Glutamatergic neuron (in vitro differentiated cells): Measurements from ENCODE around the gene NHS. TPM values are rescaled to one million over a fixed set of nuclear protein-coding genes. Genes with fewer than 3 reads are reported as not detected.
A peak's percentile ranks its signal among the peaks of the same experiment; 100 is the strongest.

Source experiments
- DNase-seq: peaks from one replicate; pipeline ENCODE4 v3.0.0; 2022
- H3K27ac Mint-ChIP-seq: one replicate; pipeline ENCODE4 v1.8.0; 2020; ENCODE audit warnings: mild to moderate bottlenecking, mixed read lengths, inconsistent platforms; ENCODE audit not compliant: unreplicated experiment
- H3K27me3 Mint-ChIP-seq: one replicate; pipeline ENCODE4 v1.8.0; 2020; ENCODE audit warnings: mild to moderate bottlenecking, moderate library complexity, mixed read lengths, inconsistent platforms; ENCODE audit not compliant: unreplicated experiment
- H3K36me3 Mint-ChIP-seq: one replicate; pipeline ENCODE4 v1.8.0; 2020; ENCODE audit warnings: mild to moderate bottlenecking, mixed read lengths, inconsistent platforms; ENCODE audit not compliant: unreplicated experiment
- H3K4me1 Mint-ChIP-seq: one replicate; pipeline ENCODE4 v1.8.0; 2020; ENCODE audit warnings: mild to moderate bottlenecking, low read depth, mixed read lengths, inconsistent platforms; ENCODE audit not compliant: unreplicated experiment
- H3K4me3 Mint-ChIP-seq: one replicate; pipeline ENCODE4 v1.8.0; 2020; ENCODE audit warnings: mild to moderate bottlenecking, mixed read lengths, inconsistent platforms; ENCODE audit not compliant: unreplicated experiment
- H3K9me3 Mint-ChIP-seq: one replicate; pipeline ENCODE4 v1.8.0; 2020; ENCODE audit warnings: mild to moderate bottlenecking, moderate library complexity, mixed read lengths, inconsistent platforms; ENCODE audit not compliant: unreplicated experiment
- CTCF ChIP-seq: fragments of 200-600 bp; sonication (generic); IDR thresholded peaks from one replicate; pipeline ENCODE4 v1.5.0; 2021; ENCODE audit not compliant: partially characterized antibody, unreplicated experiment
- total RNA-seq: library from RNA; stranded (reverse); fragmentation: NEBNext Ultra II Directional; extraction: Animal tissue kit (Norgen Biotek cat#: 25700); gene quantifications from one replicate; pipeline ENCODE4 v1.2.1, GENCODE V29; 2021; ENCODE audit not compliant: unreplicated experiment

Gene NHS
- total RNA-seq, 1 donor from 2014 or later = 9.1 TPM

GRCh38 chrX:17687648-17688047, 312.6 kb downstream of the NHS start:
- Mint-ChIP-seq H3K27me3 (no peaks in the 10 kb centered on the region), H3K4me3 (no peak overlapping the region), H3K9me3 (no peaks in the 10 kb centered on the region), H3K4me1 (peaks cover 8% of the 10 kb centered on the region), H3K27ac (no peak overlapping the region), H3K36me3 (no peaks in the 10 kb centered on the region)
- DNase-seq = no peak
- no peak for TF ChIP-seq CTCF

- H3K36me3 Mint-ChIP-seq = no peaks in the 10 kb centered on the region
- peak overlapping the region; percentile 43 for H3K4me3 Mint-ChIP-seq
- TF ChIP-seq CTCF = peak; percentile 61
- H3K9me3 Mint-ChIP-seq = peaks cover 3% of the 10 kb centered on the region
- H3K27ac Mint-ChIP-seq = peak overlapping the region; percentile 77
- DNase-seq = no peak
- H3K4me1 Mint-ChIP-seq = peaks cover 15% of the 10 kb centered on the region
- H3K27me3 Mint-ChIP-seq = no peaks in the 10 kb centered on the region
Measured at GRCh38 chrX:17689971-17690409, 315.0 kb downstream of the NHS start.

- no peaks in the 10 kb centered on the region for H3K27me3 Mint-ChIP-seq
- H3K4me1 Mint-ChIP-seq = peaks cover 15% of the 10 kb centered on the region
- H3K9me3 Mint-ChIP-seq = peaks cover 3% of the 10 kb centered on the region
- H3K27ac Mint-ChIP-seq = peak overlapping the region; percentile 55
- H3K4me3 Mint-ChIP-seq = no peak overlapping the region
- peak; percentile 68 for DNase-seq
- no peaks in the 10 kb centered on the region for H3K36me3 Mint-ChIP-seq
- no peak for TF ChIP-seq CTCF
Measured at GRCh38 chrX:17692709-17693346, 317.8 kb downstream of the NHS start.

- H3K4me3 Mint-ChIP-seq = no peak overlapping the region
- TF ChIP-seq CTCF = no peak
- DNase-seq = no peak
- H3K27me3 Mint-ChIP-seq = no peaks in the 10 kb centered on the region
- H3K36me3 Mint-ChIP-seq = no peaks in the 10 kb centered on the region
- no peak overlapping the region for H3K27ac Mint-ChIP-seq
- peaks cover 3% of the 10 kb centered on the region for H3K9me3 Mint-ChIP-seq
- H3K4me1 Mint-ChIP-seq = peaks cover 7% of the 10 kb centered on the region
Measured at GRCh38 chrX:17697191-17697590, 322.2 kb downstream of the NHS start.

- no peak for TF ChIP-seq CTCF
- H3K9me3 Mint-ChIP-seq = no peaks in the 10 kb centered on the region
- no peak overlapping the region for H3K4me3 Mint-ChIP-seq
- no peaks in the 10 kb centered on the region for H3K4me1 Mint-ChIP-seq
- no peaks in the 10 kb centered on the region for H3K36me3 Mint-ChIP-seq
- H3K27me3 Mint-ChIP-seq = no peaks in the 10 kb centered on the region
- DNase-seq = no peak
- no peak overlapping the region for H3K27ac Mint-ChIP-seq
Measured at GRCh38 chrX:17700976-17701375, 326.0 kb downstream of the NHS start.
